Karpas-422 (cell line): Measurements from ENCODE around the gene JAZF1. TPM values are rescaled to one million over a fixed set of nuclear protein-coding genes. Genes with fewer than 3 reads are reported as not detected.
A peak's percentile ranks its signal among the peaks of the same experiment; 100 is the strongest.

Experiments used
- DNase-seq: peaks from one replicate; pipeline ENCODE4 v3.0.0-alpha.2; 2015
- H2AFZ ChIP-seq: fragments of 200-600 bp; sonication (generic); 2 replicates; pipeline ENCODE4 v1.6.1; 2014; ENCODE audit warnings: antibody characterized with exemption, low read length, mixed read lengths
- H3K27ac ChIP-seq: fragments of 200-600 bp; sonication (generic); 2 replicates; pipeline ENCODE4 v1.5.1; 2014; ENCODE audit warnings: mild to moderate bottlenecking, low read length, moderate library complexity
- H3K27me3 ChIP-seq: fragments of 200-600 bp; sonication (generic); 2 replicates; pipeline ENCODE4 v1.6.1; 2014; ENCODE audit warnings: low read length, mixed read lengths
- H3K36me3 ChIP-seq: fragments of 200-600 bp; sonication (generic); 2 replicates; pipeline ENCODE4 v1.6.1; 2014; ENCODE audit warnings: low read length, mixed read lengths; ENCODE audit not compliant: insufficient read depth
- H3K4me1 ChIP-seq: fragments of 200-600 bp; sonication (generic); 2 replicates; pipeline ENCODE4 v1.6.1; 2014; ENCODE audit warnings: mild to moderate bottlenecking, low read length, mixed read lengths
- H3K4me2 ChIP-seq: fragments of 200-600 bp; sonication (generic); 2 replicates; pipeline ENCODE4 v1.6.1; 2014; ENCODE audit warnings: low read length, low read depth, mild to moderate bottlenecking; ENCODE audit not compliant: poor library complexity, severe bottlenecking
- H3K4me3 ChIP-seq: fragments of 200-600 bp; sonication (generic); 2 replicates; pipeline ENCODE4 v1.5.1; 2014; ENCODE audit warnings: mild to moderate bottlenecking, antibody characterized with exemption, low read length, mixed read lengths
- H3K79me2 ChIP-seq: fragments of 200-600 bp; sonication (generic); 2 replicates; pipeline ENCODE4 v1.6.1; 2014; ENCODE audit warnings: mild to moderate bottlenecking, low read length, mixed read lengths
- H3K9ac ChIP-seq: fragments of 200-600 bp; sonication (generic); 2 replicates; pipeline ENCODE4 v1.6.0; 2014; ENCODE audit warnings: low read length
- H3K9me2 ChIP-seq: fragments of 200-600 bp; sonication (generic), shearing (Covaris generic); replicated peaks from 2 replicates; pipeline ENCODE4 v1.6.0; 2014; ENCODE audit warnings: mild to moderate bottlenecking, low read length, moderate library complexity; ENCODE audit not compliant: insufficient read depth
- H3K9me3 ChIP-seq: fragments of 300-700, 200-600 bp; sonication (generic); 2 replicates; pipeline ENCODE4 v1.6.1; 2014; ENCODE audit warnings: low read length, mixed read lengths
- H4K20me1 ChIP-seq: fragments of 200-600 bp; sonication (generic); 2 replicates; pipeline ENCODE4 v1.6.1; 2014; ENCODE audit warnings: mild to moderate bottlenecking, antibody characterized with exemption, low read length, low read depth; ENCODE audit not compliant: insufficient read depth
- total RNA-seq: library from RNA; depleted of rRNA; stranded (reverse); fragments of >200 nt; shearing (Covaris generic); gene quantifications from 2 replicates; pipeline ENCODE4 v1.2.3, GENCODE V29; 2014; ENCODE audit warnings: low replicate concordance

Gene JAZF1
- total RNA-seq, 1 experiment from 2014 or later = 4.2 TPM

DNA sequence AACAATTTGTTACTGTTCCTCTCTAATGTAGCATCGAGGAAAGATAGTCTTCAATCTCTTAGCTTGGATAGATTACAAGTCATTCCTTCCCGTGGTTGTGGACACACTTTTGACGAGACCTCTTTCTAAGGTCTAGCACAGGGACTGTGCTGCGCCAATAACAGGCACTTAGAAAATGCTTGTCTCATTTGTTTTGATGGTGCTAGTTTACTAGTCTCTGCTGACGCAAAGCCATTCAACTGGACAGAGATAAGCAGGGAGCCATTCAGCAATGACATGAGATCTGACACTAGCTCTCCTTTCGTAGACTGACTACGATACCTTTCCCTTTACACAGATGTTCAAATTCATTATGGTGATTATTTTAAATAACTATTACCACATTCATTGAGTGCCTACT, 6.4 kb upstream of the JAZF1 start:
- Histone ChIP-seq H3K4me2 (no peak overlapping the region), H3K27me3 (no peaks in the 10 kb centered on the region), H3K79me2 (no peaks in the 10 kb centered on the region), H4K20me1 (no peaks in the 10 kb centered on the region), H3K9ac (no peak overlapping the region), H3K36me3 (no peaks in the 10 kb centered on the region), H3K4me1 (peaks cover 25% of the 10 kb centered on the region), H3K4me3 (no peak overlapping the region), H3K9me2 (no peaks in the 10 kb centered on the region), H3K9me3 (no peaks in the 10 kb centered on the region), H3K27ac (no peak overlapping the region), H2AFZ (no peak overlapping the region)
- no peak for DNase-seq

DNA sequence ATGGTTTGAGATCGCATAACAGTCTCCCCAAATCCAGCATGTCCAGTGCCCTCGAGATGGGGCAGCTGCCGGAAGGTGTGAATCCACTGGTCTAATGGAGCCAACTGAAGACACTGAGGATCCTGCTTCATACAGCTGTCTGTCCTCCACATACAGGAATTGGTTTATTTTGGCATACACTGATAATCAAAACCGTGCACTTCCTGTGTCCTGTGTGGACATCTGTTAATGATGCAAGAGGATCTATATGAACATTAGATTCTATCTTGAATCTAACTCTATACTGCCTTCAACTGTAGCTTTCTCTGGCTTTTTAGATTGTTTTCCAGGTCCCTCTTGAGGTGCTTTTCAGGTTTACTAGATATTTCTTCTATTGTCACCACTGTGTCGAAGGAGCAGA, 3.0 kb upstream of the JAZF1 start:
- Histone ChIP-seq H3K79me2 (no peaks in the 10 kb centered on the region), H3K4me3 (no peak overlapping the region), H3K4me2 (no peak overlapping the region), H3K4me1 (peaks cover 36% of the 10 kb centered on the region), H2AFZ (no peak overlapping the region), H4K20me1 (peaks cover 4% of the 10 kb centered on the region; the same call in 1 of the 2 replicates), H3K9me3 (no peaks in the 10 kb centered on the region), H3K27ac (no peak overlapping the region), H3K27me3 (peaks cover 3% of the 10 kb centered on the region; the same call in 1 of the 2 replicates), H3K9ac (no peak overlapping the region), H3K36me3 (no peaks in the 10 kb centered on the region), H3K9me2 (no peaks in the 10 kb centered on the region)
- DNase-seq = no peak

DNA sequence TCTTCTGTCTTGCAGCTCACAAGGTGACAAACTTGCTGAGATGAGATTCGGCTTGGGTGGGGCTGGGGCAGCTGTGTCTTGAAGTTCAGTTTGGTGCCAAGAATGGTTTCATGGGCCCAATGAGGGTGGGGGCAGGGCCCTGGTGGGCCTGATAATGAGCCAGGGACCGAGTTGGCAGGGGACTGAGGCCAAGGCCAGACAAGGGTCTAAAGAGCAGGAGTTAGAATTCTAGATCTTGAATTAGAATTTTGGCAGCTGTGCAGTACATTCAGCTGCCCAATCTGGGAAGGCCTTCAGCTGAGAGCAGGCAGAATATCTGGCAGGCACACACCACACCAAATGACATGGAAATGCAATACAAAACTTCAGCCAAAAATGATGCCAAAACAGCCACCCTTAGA, 1.5 kb upstream of the JAZF1 start:
- no peaks in the 10 kb centered on the region for H3K9me3 ChIP-seq
- H3K4me2 ChIP-seq = peak overlapping the region; percentile 29
- H3K27me3 ChIP-seq = peaks cover 3% of the 10 kb centered on the region; the same call in 1 of the 2 replicates
- H3K36me3 ChIP-seq = no peaks in the 10 kb centered on the region
- H3K9me2 ChIP-seq = no peaks in the 10 kb centered on the region
- DNase-seq = no peak
- no peak overlapping the region for H3K4me3 ChIP-seq
- peaks cover 37% of the 10 kb centered on the region for H3K4me1 ChIP-seq
- no peak overlapping the region for H2AFZ ChIP-seq
- H3K79me2 ChIP-seq = no peaks in the 10 kb centered on the region
- peaks cover 6% of the 10 kb centered on the region; the same call in 1 of the 2 replicates for H4K20me1 ChIP-seq
- H3K27ac ChIP-seq = no peak overlapping the region
- H3K9ac ChIP-seq = no peak overlapping the region

- no peaks in the 10 kb centered on the region for H3K79me2 ChIP-seq
- H3K9me2 ChIP-seq = no peaks in the 10 kb centered on the region
- no peak overlapping the region for H3K4me3 ChIP-seq
- no peaks in the 10 kb centered on the region for H3K9me3 ChIP-seq
- no peak overlapping the region for H2AFZ ChIP-seq
- H3K27me3 ChIP-seq = peaks cover 3% of the 10 kb centered on the region; the same call in 1 of the 2 replicates
- no peaks in the 10 kb centered on the region for H3K36me3 ChIP-seq
- DNase-seq = no peak
- no peak overlapping the region for H3K27ac ChIP-seq
- H3K4me1 ChIP-seq = peaks cover 37% of the 10 kb centered on the region
- peak overlapping the region; percentile 65 for H3K4me2 ChIP-seq
- H4K20me1 ChIP-seq = peaks cover 6% of the 10 kb centered on the region; the same call in 1 of the 2 replicates
- no peak overlapping the region for H3K9ac ChIP-seq
Observed at GRCh38 chr7:28181416-28181815, 821 bp upstream of the JAZF1 start.

GRCh38 chr7:28180031-28180363, 598 bp downstream of the JAZF1 start:
- H3K4me3 ChIP-seq = peak overlapping the region; percentile 65; the same call in 1 of the 2 replicates
- no peaks in the 10 kb centered on the region for H3K9me2 ChIP-seq
- no peaks in the 10 kb centered on the region for H3K36me3 ChIP-seq
- H3K27ac ChIP-seq = no peak overlapping the region
- no peaks in the 10 kb centered on the region for H3K79me2 ChIP-seq
- peak overlapping the region; percentile 62 for H3K9ac ChIP-seq
- DNase-seq = no peak
- H4K20me1 ChIP-seq = peaks cover 6% of the 10 kb centered on the region; the same call in 1 of the 2 replicates
- H3K27me3 ChIP-seq = peaks cover 3% of the 10 kb centered on the region; the same call in 1 of the 2 replicates
- H3K4me2 ChIP-seq = peak overlapping the region; percentile 70
- H3K4me1 ChIP-seq = peaks cover 43% of the 10 kb centered on the region
- no peak overlapping the region for H2AFZ ChIP-seq
- H3K9me3 ChIP-seq = no peaks in the 10 kb centered on the region

DNA sequence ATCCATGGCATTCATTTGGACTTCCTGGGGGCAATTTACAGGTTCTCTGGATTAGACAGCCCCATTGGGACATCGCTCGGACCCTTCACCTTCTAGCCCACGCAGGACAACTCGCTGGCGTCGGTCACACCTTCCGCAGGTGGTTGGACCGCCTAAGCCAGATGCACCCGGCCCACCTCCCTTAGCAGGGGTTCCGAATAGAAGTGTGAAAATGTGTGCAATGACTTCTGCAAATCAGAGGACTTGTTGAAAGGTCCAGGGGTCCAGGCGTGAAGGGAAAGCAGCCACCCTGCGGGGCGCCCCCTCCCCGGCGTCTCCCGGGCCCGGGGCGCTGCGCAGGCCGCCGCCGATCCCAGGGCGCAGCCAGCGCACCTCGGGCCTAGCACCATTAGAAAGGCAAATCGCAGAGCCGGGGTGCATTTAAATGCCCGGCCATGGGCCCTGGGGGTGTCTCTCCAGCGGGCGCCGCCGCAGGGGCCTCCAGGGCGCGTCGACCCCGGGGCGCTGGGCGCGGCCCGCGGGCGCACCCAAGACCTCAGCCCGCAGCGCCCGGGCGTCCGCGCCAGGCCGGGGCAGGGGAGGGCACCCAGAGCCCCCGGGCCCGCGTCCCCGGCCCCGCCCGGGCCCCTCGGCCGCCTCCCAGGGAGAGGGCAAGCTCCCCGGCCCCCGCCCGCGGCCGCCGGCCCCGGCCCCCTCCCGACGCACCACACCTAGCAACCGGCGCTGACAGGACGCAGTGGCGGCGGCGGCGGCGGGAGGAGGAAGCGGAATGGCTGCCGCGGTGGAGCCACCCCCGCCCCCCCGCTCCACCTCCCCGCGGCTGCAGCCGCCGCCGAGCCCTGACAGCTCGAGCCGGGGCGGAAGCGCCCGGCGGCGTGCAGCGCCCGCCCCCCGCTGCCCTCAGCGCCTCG, 1.2 kb downstream of the JAZF1 start:
- DNase-seq = peak; percentile 83
- H3K4me3 ChIP-seq = peak overlapping the region; percentile 65
- peaks cover 43% of the 10 kb centered on the region for H3K4me1 ChIP-seq
- peak overlapping the region; percentile 71 for H3K4me2 ChIP-seq
- no peak overlapping the region for H3K27ac ChIP-seq
- H3K9me3 ChIP-seq = no peaks in the 10 kb centered on the region
- no peaks in the 10 kb centered on the region for H3K79me2 ChIP-seq
- no peaks in the 10 kb centered on the region for H3K36me3 ChIP-seq
- H2AFZ ChIP-seq = peak overlapping the region; percentile 67; the same call in 1 of the 2 replicates
- peaks cover 6% of the 10 kb centered on the region; the same call in 1 of the 2 replicates for H4K20me1 ChIP-seq
- H3K27me3 ChIP-seq = peaks cover 3% of the 10 kb centered on the region; the same call in 1 of the 2 replicates
- H3K9me2 ChIP-seq = no peaks in the 10 kb centered on the region
- peak overlapping the region; percentile 53 for H3K9ac ChIP-seq

DNA sequence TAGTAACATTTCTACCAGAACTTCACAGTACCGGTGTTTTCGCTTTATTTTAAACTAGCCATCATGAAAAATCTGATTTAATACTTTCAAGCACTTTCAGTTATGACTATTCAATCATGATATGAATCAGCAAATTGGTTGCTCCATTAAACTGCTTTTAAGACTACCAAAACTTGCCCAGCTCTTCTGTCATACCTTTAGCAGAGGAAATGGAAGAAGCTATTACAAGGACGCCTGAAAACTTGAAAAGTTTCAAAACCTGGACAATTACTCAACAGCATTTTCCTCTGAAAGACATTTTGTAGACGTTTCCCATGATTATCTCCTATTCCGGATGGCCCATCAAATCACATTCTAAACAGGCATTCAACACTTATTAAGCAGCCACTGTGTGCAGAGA, 2.0 kb downstream of the JAZF1 start:
- Histone ChIP-seq H4K20me1 (peaks cover 6% of the 10 kb centered on the region; the same call in 1 of the 2 replicates), H3K4me1 (peaks cover 43% of the 10 kb centered on the region), H3K9me3 (no peaks in the 10 kb centered on the region), H3K9ac (no peak overlapping the region), H3K4me3 (peak overlapping the region; percentile 65; the same call in 1 of the 2 replicates), H2AFZ (peak overlapping the region; percentile 67; the same call in 1 of the 2 replicates), H3K79me2 (no peaks in the 10 kb centered on the region), H3K27me3 (peaks cover 3% of the 10 kb centered on the region; the same call in 1 of the 2 replicates), H3K4me2 (peak overlapping the region; percentile 71), H3K36me3 (no peaks in the 10 kb centered on the region), H3K9me2 (no peaks in the 10 kb centered on the region), H3K27ac (no peak overlapping the region)
- DNase-seq = no peak

GRCh38 chr7:28177836-28178235, 2.8 kb downstream of the JAZF1 start:
- peaks cover 6% of the 10 kb centered on the region; the same call in 1 of the 2 replicates for H4K20me1 ChIP-seq
- no peak overlapping the region for H3K9ac ChIP-seq
- no peak overlapping the region for H3K4me3 ChIP-seq
- no peaks in the 10 kb centered on the region for H3K9me3 ChIP-seq
- no peak overlapping the region for H3K4me2 ChIP-seq
- no peaks in the 10 kb centered on the region for H3K79me2 ChIP-seq
- H3K27ac ChIP-seq = no peak overlapping the region
- H2AFZ ChIP-seq = no peak overlapping the region
- no peak for DNase-seq
- H3K4me1 ChIP-seq = peaks cover 35% of the 10 kb centered on the region
- H3K9me2 ChIP-seq = no peaks in the 10 kb centered on the region
- H3K36me3 ChIP-seq = no peaks in the 10 kb centered on the region
- H3K27me3 ChIP-seq = peaks cover 3% of the 10 kb centered on the region; the same call in 1 of the 2 replicates
